ENCODE measurements around the gene SSH2.
"Not testable (repeated sequence)": the region's sequence is repeated elsewhere in the genome, so short reads cannot be mapped to it uniquely, and the experiment has no call there.

GRCh38 chr17:29935909-29936308 is 5.9 kb upstream of the SSH2 start:
- not testable (repeated sequence) for TF ChIP-seq CTCF, POLR2A (IDR thresholded peaks at IDR 0.05)

Measured in ovary (tissue), 3 donors.